Loucy (cell line): ENCODE measurements around the gene KIF16B.

ENCODE experiments used
- EZH2phosphoT487 ChIP-seq: fragments of 200-600 bp; IDR thresholded peaks from 2 replicates; pipeline ENCODE4 v1.6.1; 2018; ENCODE audit warnings: antibody characterized with exemption, mild to moderate bottlenecking, moderate library complexity, borderline replicate concordance
- TF ChIP-seq, protein P1 (sequence below): fragments of 200-600 bp; sonication (generic); conservative IDR thresholded peaks from 2 replicates; pipeline ENCODE4 v1.5.1; 2014; ENCODE audit warnings: mild to moderate bottlenecking, antibody characterized with exemption, low read length

DNA sequence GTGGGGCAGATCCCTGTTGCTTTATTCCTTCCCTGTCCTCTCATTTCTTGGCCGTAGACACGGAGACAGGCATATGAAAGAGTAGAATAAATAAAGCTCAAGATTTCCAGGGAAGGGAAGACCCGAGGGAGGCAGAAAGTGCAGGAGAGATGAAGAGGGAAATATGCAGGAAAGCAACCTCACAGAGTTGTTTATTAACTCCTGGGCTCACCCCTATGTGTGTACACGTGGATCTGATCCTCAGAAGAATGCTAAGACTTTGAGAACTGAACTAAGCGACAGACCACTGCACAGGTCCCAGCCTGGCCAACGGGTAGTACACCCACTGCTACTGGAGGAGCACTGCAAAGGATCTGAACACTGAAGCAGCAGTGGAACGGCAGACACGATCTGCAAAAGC is 156.2 kb downstream of the KIF16B start:
- TF ChIP-seq, protein P1, sequence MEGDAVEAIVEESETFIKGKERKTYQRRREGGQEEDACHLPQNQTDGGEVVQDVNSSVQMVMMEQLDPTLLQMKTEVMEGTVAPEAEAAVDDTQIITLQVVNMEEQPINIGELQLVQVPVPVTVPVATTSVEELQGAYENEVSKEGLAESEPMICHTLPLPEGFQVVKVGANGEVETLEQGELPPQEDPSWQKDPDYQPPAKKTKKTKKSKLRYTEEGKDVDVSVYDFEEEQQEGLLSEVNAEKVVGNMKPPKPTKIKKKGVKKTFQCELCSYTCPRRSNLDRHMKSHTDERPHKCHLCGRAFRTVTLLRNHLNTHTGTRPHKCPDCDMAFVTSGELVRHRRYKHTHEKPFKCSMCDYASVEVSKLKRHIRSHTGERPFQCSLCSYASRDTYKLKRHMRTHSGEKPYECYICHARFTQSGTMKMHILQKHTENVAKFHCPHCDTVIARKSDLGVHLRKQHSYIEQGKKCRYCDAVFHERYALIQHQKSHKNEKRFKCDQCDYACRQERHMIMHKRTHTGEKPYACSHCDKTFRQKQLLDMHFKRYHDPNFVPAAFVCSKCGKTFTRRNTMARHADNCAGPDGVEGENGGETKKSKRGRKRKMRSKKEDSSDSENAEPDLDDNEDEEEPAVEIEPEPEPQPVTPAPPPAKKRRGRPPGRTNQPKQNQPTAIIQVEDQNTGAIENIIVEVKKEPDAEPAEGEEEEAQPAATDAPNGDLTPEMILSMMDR, result no peak
- no peak for TF ChIP-seq EZH2phosphoT487
